Medulla oblongata (tissue), 1 donor: ENCODE data around the gene ISYNA1.
A peak's percentile ranks its signal among the peaks of the same experiment; 100 is the strongest.

Source experiments
- DNase-seq: peaks from one replicate; pipeline ENCODE4 v3.0.0-alpha.2; 2015; ENCODE audit errors: extremely low spot score

The ISYNA1 gene

GRCh38 chr19:18431351-18432197 lies 6.4 kb downstream of the ISYNA1 start:
- DNase-seq = no peak

- DNase-seq = no peak
Observed at GRCh38 chr19:18430417-18431144, 7.4 kb downstream of the ISYNA1 start.

GRCh38 chr19:18429717-18430416 lies 8.1 kb downstream of the ISYNA1 start:
- DNase-seq = no peak

- DNase-seq = peak; percentile 59
Observed at GRCh38 chr19:18428787-18429674, 8.9 kb downstream of the ISYNA1 start.

GRCh38 chr19:18428173-18428786 lies 9.7 kb downstream of the ISYNA1 start:
- DNase-seq = no peak

- DNase-seq = no peak
Observed at GRCh38 chr19:18427743-18428113, 10.2 kb downstream of the ISYNA1 start.

GRCh38 chr19:18427080-18427742 lies 10.7 kb downstream of the ISYNA1 start:
- DNase-seq = no peak

GRCh38 chr19:18426416-18426767 lies 11.5 kb downstream of the ISYNA1 start:
- DNase-seq = no peak

- DNase-seq = no peak
Observed at GRCh38 chr19:18425515-18426415, 12.2 kb downstream of the ISYNA1 start.

GRCh38 chr19:18424890-18425514 lies 12.9 kb downstream of the ISYNA1 start:
- no peak for DNase-seq

- no peak for DNase-seq
Observed at GRCh38 chr19:18424122-18424889, 13.6 kb downstream of the ISYNA1 start.

- no peak for DNase-seq
Observed at GRCh38 chr19:18423258-18424020, 14.5 kb downstream of the ISYNA1 start.

GRCh38 chr19:18422530-18423191 lies 15.3 kb downstream of the ISYNA1 start:
- no peak for DNase-seq

- DNase-seq = no peak
Observed at GRCh38 chr19:18421371-18421959, 16.5 kb downstream of the ISYNA1 start.

GRCh38 chr19:18420930-18421329 lies 17.0 kb downstream of the ISYNA1 start:
- no peak for DNase-seq

GRCh38 chr19:18419699-18420460 lies 18.1 kb downstream of the ISYNA1 start:
- DNase-seq = no peak
